Activated T-helper 17 cell treated with anti-CD3 and anti-CD28 coated beads, Interleukin-2, amount 50 U/mL, for 72 hours (primary cell): ENCODE results near the gene HSPB1. TPM values are rescaled to one million over a fixed set of nuclear protein-coding genes. Genes with fewer than 3 reads are reported as not detected.

ENCODE experiments used
- ATAC-seq: fragments of 150-1000 bp; cut with Tn5 transposase; replicated peaks from 2 replicates; pipeline ENCODE4 v1.10.0; 2021; ENCODE audit warnings: mild to moderate bottlenecking, moderate library complexity
- H3K27ac Mint-ChIP-seq: one replicate; pipeline ENCODE4 v1.8.0; 2022; ENCODE audit warnings: mixed read lengths
- H3K27me3 Mint-ChIP-seq: one replicate; pipeline ENCODE4 v1.8.0; 2022; ENCODE audit warnings: mixed read lengths
- H3K36me3 Mint-ChIP-seq: one replicate; pipeline ENCODE4 v1.8.0; 2022; ENCODE audit warnings: low read depth, mild to moderate bottlenecking, mixed read lengths
- H3K4me1 Mint-ChIP-seq: one replicate; pipeline ENCODE4 v1.8.0; 2022; ENCODE audit warnings: mixed read lengths
- H3K4me3 Mint-ChIP-seq: one replicate; pipeline ENCODE4 v1.8.0; 2022; ENCODE audit warnings: mild to moderate bottlenecking, mixed read lengths
- H3K9me3 Mint-ChIP-seq: one replicate; pipeline ENCODE4 v1.8.0; 2022; ENCODE audit warnings: mixed read lengths
- total RNA-seq, 2 donors: library from RNA; stranded (reverse); gene quantifications; one replicate each; pipeline ENCODE4 v1.2.3, GENCODE V29; 2022

HSPB1 gene
- total RNA-seq, 2 donors from 2014 or later, result 28.0 to 71.7 TPM

DNA sequence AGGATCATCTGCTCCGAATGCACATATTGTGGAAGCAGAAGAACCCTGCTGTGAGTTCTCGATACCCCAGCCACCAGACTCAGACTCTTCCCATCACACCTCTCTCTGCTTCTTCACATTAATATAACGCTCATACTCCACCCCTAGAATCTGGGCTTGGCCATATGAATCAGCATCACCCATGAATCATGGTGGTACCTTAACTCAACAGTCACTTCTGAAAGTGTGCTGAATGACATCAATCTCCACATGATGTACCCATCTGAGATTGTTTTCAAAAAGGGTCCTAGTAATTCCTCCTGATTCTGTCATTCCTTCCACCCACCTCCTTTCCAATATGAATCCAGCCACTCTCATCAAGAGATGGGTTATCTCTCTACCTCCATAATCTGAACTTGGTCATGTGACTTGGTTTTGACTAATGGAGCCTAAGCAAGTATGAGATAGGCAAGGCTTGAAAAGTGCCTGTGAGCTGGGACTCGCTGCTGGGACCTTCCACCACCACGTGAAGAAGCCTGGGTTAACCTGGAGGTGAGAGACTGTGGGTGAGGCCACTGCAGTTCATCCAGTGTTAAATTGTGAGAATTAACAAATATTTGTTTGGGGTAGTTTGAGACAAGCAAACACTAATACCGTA is 40.9 kb downstream of the HSPB1 start:
- H3K4me3 Mint-ChIP-seq, result peak overlapping the region; percentile 38
- peaks cover 100% of the 10 kb centered on the region for H3K36me3 Mint-ChIP-seq
- peak; percentile 99 for ATAC-seq
- H3K27me3 Mint-ChIP-seq, result no peaks in the 10 kb centered on the region
- no peaks in the 10 kb centered on the region for H3K9me3 Mint-ChIP-seq
- peaks cover 62% of the 10 kb centered on the region for H3K4me1 Mint-ChIP-seq
- peak overlapping the region; percentile 66 for H3K27ac Mint-ChIP-seq

DNA sequence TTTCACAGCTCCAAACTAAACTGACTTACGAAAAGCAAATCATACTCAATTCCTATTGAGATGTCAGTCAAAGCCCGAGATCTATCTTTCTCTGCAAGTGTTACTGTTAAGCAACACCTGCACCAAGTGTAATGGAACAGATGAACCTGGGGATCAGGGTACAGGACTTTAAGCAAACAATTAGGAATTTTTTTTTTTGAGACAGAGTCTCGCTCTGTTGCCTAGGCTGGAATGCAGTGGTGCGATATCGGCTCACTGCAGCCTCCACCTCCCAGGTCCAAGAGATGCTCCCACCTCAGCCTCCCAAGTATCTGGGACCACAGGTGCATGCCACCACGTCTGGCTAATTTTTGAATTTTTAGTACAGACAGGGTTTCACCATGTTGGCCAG is 41.5 kb downstream of the HSPB1 start:
- H3K9me3 Mint-ChIP-seq, result no peaks in the 10 kb centered on the region
- no peak for ATAC-seq
- H3K27me3 Mint-ChIP-seq, result no peaks in the 10 kb centered on the region
- H3K4me1 Mint-ChIP-seq, result peaks cover 62% of the 10 kb centered on the region
- peak overlapping the region; percentile 38 for H3K4me3 Mint-ChIP-seq
- H3K27ac Mint-ChIP-seq, result peak overlapping the region; percentile 66
- H3K36me3 Mint-ChIP-seq, result peaks cover 100% of the 10 kb centered on the region

- Mint-ChIP-seq H3K4me1 (peaks cover 61% of the 10 kb centered on the region), H3K27ac (peak overlapping the region; percentile 62), H3K4me3 (peak overlapping the region; percentile 46), H3K27me3 (no peaks in the 10 kb centered on the region), H3K36me3 (peaks cover 100% of the 10 kb centered on the region), H3K9me3 (no peaks in the 10 kb centered on the region)
- no peak for ATAC-seq
Observed at GRCh38 chr7:76346097-76346496, 43.6 kb downstream of the HSPB1 start.

GRCh38 chr7:76346778-76347177 is 44.3 kb downstream of the HSPB1 start:
- Mint-ChIP-seq H3K4me3 (peak overlapping the region; percentile 46), H3K27ac (peak overlapping the region; percentile 62), H3K36me3 (peaks cover 100% of the 10 kb centered on the region)

GRCh38 chr7:76347710-76348109 is 45.2 kb downstream of the HSPB1 start:
- H3K4me3 Mint-ChIP-seq, result peak overlapping the region; percentile 46
- peak overlapping the region; percentile 45 for H3K27ac Mint-ChIP-seq
- H3K9me3 Mint-ChIP-seq, result no peaks in the 10 kb centered on the region
- peaks cover 61% of the 10 kb centered on the region for H3K4me1 Mint-ChIP-seq
- ATAC-seq, result no peak
- H3K36me3 Mint-ChIP-seq, result peaks cover 100% of the 10 kb centered on the region
- no peaks in the 10 kb centered on the region for H3K27me3 Mint-ChIP-seq

More at GRCh38 chr7:76346778-76347177, 44.3 kb downstream of the HSPB1 start:
- Mint-ChIP-seq H3K4me1 (peaks cover 61% of the 10 kb centered on the region), H3K9me3 (no peaks in the 10 kb centered on the region), H3K27me3 (no peaks in the 10 kb centered on the region)
- ATAC-seq, result no peak

- peak overlapping the region; percentile 7 for H3K4me3 Mint-ChIP-seq
- H3K27me3 Mint-ChIP-seq, result no peaks in the 10 kb centered on the region
- H3K27ac Mint-ChIP-seq, result no peak overlapping the region
- no peak for ATAC-seq
- H3K4me1 Mint-ChIP-seq, result peaks cover 49% of the 10 kb centered on the region
- H3K36me3 Mint-ChIP-seq, result peaks cover 98% of the 10 kb centered on the region
- H3K9me3 Mint-ChIP-seq, result no peaks in the 10 kb centered on the region
Observed at GRCh38 chr7:76349313-76349885, 46.9 kb downstream of the HSPB1 start.

DNA sequence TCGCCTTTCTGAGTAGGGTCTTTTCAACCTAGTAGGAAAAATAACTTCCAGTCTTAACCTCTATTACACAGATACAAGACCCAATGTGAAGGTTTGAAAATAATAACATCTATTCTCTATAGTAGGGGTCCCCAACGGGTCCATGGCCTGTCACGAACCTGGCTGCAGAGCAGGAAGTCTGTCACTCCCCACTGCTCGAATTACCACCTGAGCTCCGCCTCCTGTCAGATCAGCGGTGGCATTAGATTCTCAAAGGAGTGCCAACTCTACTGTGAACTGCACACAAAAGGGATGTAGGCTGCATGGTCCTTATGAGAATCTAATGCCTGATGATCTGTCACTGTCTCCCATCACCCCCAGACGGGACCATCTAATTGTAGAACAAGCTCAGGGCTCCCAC is 48.9 kb downstream of the HSPB1 start:
- H3K4me1 Mint-ChIP-seq, result peaks cover 54% of the 10 kb centered on the region
- no peaks in the 10 kb centered on the region for H3K9me3 Mint-ChIP-seq
- no peak overlapping the region for H3K27ac Mint-ChIP-seq
- no peaks in the 10 kb centered on the region for H3K27me3 Mint-ChIP-seq
- H3K4me3 Mint-ChIP-seq, result no peak overlapping the region
- no peak for ATAC-seq
- H3K36me3 Mint-ChIP-seq, result peaks cover 98% of the 10 kb centered on the region

DNA sequence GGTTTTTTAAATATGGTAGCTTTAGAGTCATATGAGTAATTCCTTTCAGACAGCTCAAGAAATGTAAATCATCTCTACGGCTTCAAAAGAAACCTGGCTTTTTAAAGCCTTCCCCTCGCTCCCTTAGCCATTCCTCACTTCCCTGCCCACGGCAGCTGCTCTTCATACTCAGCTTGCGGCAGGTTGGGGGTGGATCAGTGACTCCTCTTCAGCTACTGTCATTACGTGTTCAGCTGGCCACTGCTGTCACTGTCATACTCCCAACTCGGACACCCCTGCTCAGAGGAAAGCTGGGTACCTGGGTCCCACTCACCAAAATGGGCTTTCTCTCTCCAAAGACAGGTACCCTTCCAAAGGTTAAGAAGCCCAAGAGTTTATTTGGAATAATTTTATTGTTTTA is 49.7 kb downstream of the HSPB1 start:
- peak; percentile 96 for ATAC-seq
- H3K36me3 Mint-ChIP-seq, result peaks cover 98% of the 10 kb centered on the region
- H3K9me3 Mint-ChIP-seq, result no peaks in the 10 kb centered on the region
- no peaks in the 10 kb centered on the region for H3K27me3 Mint-ChIP-seq
- peaks cover 47% of the 10 kb centered on the region for H3K4me1 Mint-ChIP-seq
- H3K4me3 Mint-ChIP-seq, result peak overlapping the region; percentile 51
- peak overlapping the region; percentile 79 for H3K27ac Mint-ChIP-seq

DNA sequence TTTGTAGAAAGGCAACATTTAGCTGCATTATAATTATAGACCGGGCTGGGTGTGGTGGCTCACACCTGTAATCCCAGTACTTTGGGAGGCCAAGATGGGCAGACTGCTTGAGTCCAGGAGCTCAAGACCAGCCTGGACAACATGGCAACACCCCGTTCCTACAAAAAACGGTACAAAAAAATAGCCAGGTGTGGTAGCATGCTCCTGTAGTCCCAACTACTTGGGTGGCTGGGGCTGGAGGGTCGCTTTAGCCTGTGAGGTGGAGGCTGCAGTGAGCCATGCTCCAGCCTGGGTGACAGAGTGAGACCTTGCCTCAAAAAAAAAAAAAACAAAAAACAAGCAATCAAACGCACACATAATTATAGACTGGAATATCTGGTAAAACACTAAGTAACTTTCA is 51.3 kb downstream of the HSPB1 start:
- no peak overlapping the region for H3K27ac Mint-ChIP-seq
- no peak overlapping the region for H3K4me3 Mint-ChIP-seq
- H3K27me3 Mint-ChIP-seq, result no peaks in the 10 kb centered on the region
- H3K4me1 Mint-ChIP-seq, result peaks cover 45% of the 10 kb centered on the region
- no peaks in the 10 kb centered on the region for H3K9me3 Mint-ChIP-seq
- ATAC-seq, result no peak
- peaks cover 93% of the 10 kb centered on the region for H3K36me3 Mint-ChIP-seq

Other genes starting within 250 kb of the HSPB1 start
- under 1 TPM in 1 of 2 donors, not detected in 1; 0.26 TPM for gene SRRM3, start 100.8 kb upstream of the HSPB1 start, total RNA-seq
- 100 to 1,000 TPM; 118 to 156 TPM for gene YWHAG, start 56.3 kb downstream of the HSPB1 start, total RNA-seq
- gene SSC4D, start 107.0 kb downstream of the HSPB1 start, total RNA-seq, result under 1 TPM; 0.50 to 0.61 TPM
- 10 to 100 TPM in 1 of 2 donors, 1 to 10 TPM in 1; 3.4 to 13.0 TPM for gene ZP3, start 122.3 kb downstream of the HSPB1 start, total RNA-seq
- 10 to 100 TPM; 26.4 to 32.6 TPM for gene DTX2, start 159.0 kb downstream of the HSPB1 start, total RNA-seq
- 1 to 10 TPM in 1 of 2 donors, under 1 TPM in 1; 0.79 to 1.0 TPM for gene UPK3B, start 207.9 kb downstream of the HSPB1 start, total RNA-seq
- under 1 TPM; 0.17 to 0.45 TPM for gene SPDYE16, start 240.6 kb downstream of the HSPB1 start, total RNA-seq